Measurements from ENCODE around the gene CSF3R. TPM values are rescaled to one million over a fixed set of nuclear protein-coding genes. Genes with fewer than 3 reads are reported as not detected.
"Not testable (repeated sequence)": the region's sequence is repeated elsewhere in the genome, so short reads cannot be mapped to it uniquely, and the experiment has no call there.

CSF3R gene
- polyA plus RNA-seq, 4 donors, result 2.7 to 4.3 (median 3.2) TPM

- DNase-seq (ENCODE audit: low read depth in 4 of 4, low spot score in 3 of 4), result no peak
These were observed 31.2 kb upstream of the CSF3R start for GRCh38 chr1:36513676-36514473.

GRCh38 chr1:36512842-36513241, 30.1 kb upstream of the CSF3R start:
- DNase-seq (ENCODE audit: low read depth in 4 of 4, low spot score in 3 of 4), result no peak

GRCh38 chr1:36511804-36512798, 29.4 kb upstream of the CSF3R start:
- no peak for DNase-seq (ENCODE audit: low read depth in 4 of 4, low spot score in 3 of 4)

GRCh38 chr1:36511220-36511619, 28.5 kb upstream of the CSF3R start:
- not testable (repeated sequence) for DNase-seq (ENCODE audit: low read depth in 4 of 4, low spot score in 3 of 4)

- no peak for DNase-seq (ENCODE audit: low read depth in 4 of 4, low spot score in 3 of 4)
These were observed 27.7 kb upstream of the CSF3R start for GRCh38 chr1:36510418-36510817.

GRCh38 chr1:36508257-36508656, 25.5 kb upstream of the CSF3R start:
- DNase-seq (ENCODE audit: low read depth in 4 of 4, low spot score in 3 of 4), result no peak

GRCh38 chr1:36506276-36506920, 23.7 kb upstream of the CSF3R start:
- no peak for DNase-seq (ENCODE audit: low read depth in 4 of 4, low spot score in 3 of 4)

- DNase-seq (ENCODE audit: low read depth in 4 of 4, low spot score in 3 of 4), result no peak
These were observed 21.0 kb upstream of the CSF3R start for GRCh38 chr1:36503733-36504132.

GRCh38 chr1:36503159-36503558, 20.4 kb upstream of the CSF3R start:
- DNase-seq (ENCODE audit: low read depth in 4 of 4, low spot score in 3 of 4), result no peak

- no peak for DNase-seq (ENCODE audit: low read depth in 4 of 4, low spot score in 3 of 4)
These were observed 19.9 kb upstream of the CSF3R start for GRCh38 chr1:36502616-36503015.

- not testable (repeated sequence) for DNase-seq (ENCODE audit: low read depth in 4 of 4, low spot score in 3 of 4)
These were observed 19.2 kb upstream of the CSF3R start for GRCh38 chr1:36501911-36502310.

- DNase-seq (ENCODE audit: low read depth in 4 of 4, low spot score in 3 of 4), result no peak
These were observed 14.5 kb upstream of the CSF3R start for GRCh38 chr1:36497207-36497606.

- DNase-seq (ENCODE audit: low read depth in 4 of 4, low spot score in 3 of 4), result no peak
These were observed 12.3 kb upstream of the CSF3R start for GRCh38 chr1:36494971-36495370.

- DNase-seq (ENCODE audit: low read depth in 4 of 4, low spot score in 3 of 4), result no peak
These were observed 10.8 kb upstream of the CSF3R start for GRCh38 chr1:36493524-36493923.

GRCh38 chr1:36492491-36492890, 9.8 kb upstream of the CSF3R start:
- no peak for DNase-seq (ENCODE audit: low read depth in 4 of 4, low spot score in 3 of 4)

- DNase-seq (ENCODE audit: low read depth in 4 of 4, low spot score in 3 of 4), result not testable (repeated sequence)
These were observed 6.7 kb upstream of the CSF3R start for GRCh38 chr1:36489258-36490051.

- no peak for DNase-seq (ENCODE audit: low read depth in 4 of 4, low spot score in 3 of 4)
These were observed 5.2 kb upstream of the CSF3R start for GRCh38 chr1:36487906-36488305.

- not testable (repeated sequence) for DNase-seq (ENCODE audit: low read depth in 4 of 4, low spot score in 3 of 4)
These were observed 4.6 kb upstream of the CSF3R start for GRCh38 chr1:36487336-36487725.

- no peak for DNase-seq (ENCODE audit: low read depth in 4 of 4, low spot score in 3 of 4)
These were observed 4.0 kb upstream of the CSF3R start for GRCh38 chr1:36486439-36487335.
